Nucleus accumbens (tissue), 56 donors: ENCODE measurements around the gene VAX1.
"Not testable (repeated sequence)": the region's sequence is repeated elsewhere in the genome, so short reads cannot be mapped to it uniquely, and the experiment has no call there.

ENCODE experiments used
- DNase-seq, 56 donors: peaks; one replicate each; lab custom pipeline; 2025; lab: John Stamatoyannopoulos, UW

VAX1 gene

DNA sequence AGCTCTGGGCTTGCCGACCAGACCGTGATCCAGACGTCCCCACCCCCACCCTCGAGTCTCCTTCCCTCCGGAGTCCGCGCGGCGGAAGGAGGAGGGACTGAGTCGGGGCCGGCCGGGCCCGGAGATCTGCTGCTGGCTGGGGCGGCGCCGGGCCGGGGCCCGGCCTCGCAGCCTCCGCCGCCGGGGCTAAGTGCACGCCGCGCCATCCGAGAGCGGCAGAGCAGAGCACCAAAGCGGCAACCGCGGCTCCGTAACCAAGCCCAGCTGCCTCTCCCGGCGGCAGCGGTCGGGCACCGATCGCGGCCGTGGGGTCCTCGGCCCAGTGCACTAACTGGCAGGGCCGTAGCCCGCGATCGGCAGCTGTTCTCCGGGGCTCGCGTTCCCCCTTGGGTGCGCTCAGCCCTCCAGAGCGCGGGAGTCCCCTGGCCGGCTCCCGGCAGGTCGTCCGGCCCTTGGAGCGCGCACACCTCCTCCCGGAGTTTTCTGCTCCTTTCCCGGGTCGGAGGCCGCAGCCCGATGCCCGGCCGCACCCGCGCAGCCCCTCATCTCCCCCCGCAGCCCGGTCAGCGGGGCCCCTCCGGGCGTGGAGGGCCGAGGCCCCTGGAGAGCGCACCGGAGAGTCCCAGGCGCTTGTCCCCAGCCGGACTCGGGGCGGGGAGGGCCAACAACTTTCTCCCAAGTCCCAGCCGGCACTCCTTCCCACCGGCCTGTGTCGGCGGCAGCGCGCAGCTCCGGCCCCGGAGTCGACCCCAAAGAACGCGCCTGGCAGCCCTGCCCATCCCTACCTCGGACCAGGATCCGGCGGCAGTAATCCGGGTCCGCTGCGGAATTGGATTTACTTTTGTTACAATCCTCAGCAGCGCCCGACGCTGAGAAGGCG, 799 bp downstream of the VAX1 start:
- DNase-seq: peak in 29 of 56 donors; percentile 25 to 81 (median 47)

DNA sequence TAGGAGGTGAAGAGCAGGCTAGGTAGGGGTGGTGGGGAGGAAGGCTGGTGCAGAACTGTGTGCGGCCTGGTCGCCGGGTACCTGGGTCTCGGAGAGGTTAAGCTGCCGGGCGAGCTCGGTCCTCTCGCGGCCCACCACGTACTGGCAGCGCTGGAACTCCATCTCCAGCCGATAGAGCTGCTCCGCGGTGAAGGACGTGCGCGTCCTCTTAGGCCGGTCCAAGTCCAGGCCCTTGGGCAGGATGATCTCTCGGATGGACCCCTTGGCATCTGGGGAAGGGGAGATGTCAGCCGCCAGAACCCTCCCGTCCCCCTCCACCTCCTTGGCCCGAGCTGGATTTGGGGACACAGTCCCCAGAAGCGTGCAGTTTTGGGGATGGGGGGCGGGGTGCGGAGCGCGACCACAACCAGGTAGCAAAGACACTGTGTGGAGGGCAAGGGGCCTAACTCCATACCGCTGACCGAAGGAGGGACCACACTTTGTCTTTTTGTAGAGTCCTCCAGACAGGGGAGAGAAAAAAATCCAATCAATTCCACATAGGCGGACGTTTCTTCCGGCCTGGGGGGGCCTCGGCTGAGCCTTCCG, 1.6 kb downstream of the VAX1 start:
- peak in 1 of 56 donors; percentile 48 for DNase-seq

DNA sequence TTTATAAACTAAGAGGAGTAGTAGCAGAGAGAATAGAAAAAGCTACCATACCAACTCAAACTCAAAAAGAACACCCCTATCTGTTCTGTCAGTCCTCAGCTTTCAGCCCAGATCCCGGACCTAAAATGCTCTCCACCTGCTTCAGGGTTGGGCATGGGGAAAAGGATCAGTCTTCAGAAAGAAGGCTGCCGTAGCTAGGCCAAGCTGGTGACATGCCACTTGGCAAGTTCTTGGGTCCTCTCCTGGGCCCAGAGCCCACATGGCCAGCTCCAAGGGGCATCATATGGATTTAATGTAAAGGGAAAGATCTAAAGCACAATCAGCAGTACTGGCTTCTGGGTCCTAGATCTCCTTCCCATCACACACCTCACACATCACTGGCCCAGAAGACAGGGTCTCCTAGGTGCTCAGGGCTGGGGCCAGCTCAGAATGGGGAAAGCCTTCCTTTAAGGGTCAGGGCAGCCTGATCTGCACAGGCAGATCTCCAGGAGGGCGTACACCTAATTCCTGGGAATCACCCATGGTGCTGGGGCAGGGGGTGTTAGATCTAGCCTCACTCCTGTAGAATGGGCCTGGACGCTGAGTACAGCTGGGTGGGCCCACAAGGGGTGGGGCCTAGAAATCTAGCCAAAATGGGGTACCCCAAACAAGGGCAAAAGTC, 2.5 kb downstream of the VAX1 start:
- DNase-seq: peak in 1 of 56 donors; percentile 12

DNA sequence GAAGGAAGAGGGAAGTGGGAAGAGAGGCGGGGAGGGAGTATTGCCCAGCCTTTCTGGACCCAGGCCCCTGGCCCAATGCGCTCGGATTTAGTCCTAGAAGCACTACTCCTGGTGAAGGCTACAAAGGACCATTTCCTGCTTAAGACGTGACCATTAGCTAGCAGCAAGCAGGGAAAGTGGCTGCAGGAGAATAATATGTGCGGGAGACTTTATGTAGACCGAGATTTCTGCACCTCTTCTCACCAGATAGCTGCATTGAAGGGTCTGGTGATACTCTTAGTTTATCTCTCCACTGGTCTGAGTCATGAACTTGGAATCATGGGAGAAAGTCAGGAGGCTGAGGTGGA, 3.1 kb downstream of the VAX1 start:
- DNase-seq: no peak

DNA sequence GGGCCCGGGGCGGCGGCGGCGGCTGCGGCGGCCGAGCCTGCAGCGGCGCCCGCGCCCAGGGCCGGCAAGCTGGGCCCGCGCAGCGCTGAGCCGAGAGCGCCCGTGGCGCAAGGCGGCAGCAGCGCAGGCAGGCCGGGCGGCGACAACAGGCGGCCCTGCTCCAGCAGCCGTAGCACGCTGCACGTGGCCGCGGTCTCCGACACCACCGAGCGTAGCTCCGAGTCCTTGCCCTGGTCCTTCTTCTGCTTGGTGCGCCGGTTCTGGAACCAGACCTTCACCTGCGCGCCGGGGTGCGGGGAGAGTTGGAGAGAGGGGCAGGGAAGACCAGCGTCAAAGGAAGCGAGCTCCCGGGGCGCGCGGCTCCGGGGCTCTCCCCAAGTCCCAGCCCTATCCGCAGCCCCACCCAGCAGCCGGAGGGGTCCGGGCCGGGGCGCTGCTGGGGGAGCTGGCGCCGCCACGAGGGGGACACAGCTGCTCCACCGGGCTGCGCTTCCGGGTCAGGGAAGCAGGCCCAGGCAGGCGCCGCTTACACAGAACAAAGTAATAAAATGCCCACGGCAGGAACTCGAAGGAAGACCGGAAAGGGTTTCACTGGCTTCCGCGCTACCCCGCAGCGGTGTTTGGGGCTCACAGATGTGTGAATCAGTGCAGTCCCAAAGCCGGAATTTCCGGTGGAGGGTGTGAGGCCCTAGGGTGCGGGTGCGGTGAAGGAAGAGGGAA, 3.6 kb downstream of the VAX1 start:
- peak in 18 of 56 donors; percentile 25 to 62 (median 41) for DNase-seq

DNA sequence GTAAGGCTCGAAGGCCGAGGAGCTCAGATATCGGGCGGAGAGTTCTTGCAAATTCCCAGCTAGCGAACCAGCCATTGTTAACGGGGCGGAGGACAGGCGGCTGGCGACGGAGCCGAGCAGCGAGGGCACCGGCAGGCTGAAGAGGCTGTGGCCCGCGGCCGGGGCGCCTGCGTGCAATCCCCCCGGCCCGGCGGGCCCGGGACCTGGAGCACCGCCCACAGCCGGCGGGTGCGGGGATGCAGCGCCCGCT, 4.1 kb downstream of the VAX1 start:
- DNase-seq: peak in 1 of 56 donors; percentile 36

DNA sequence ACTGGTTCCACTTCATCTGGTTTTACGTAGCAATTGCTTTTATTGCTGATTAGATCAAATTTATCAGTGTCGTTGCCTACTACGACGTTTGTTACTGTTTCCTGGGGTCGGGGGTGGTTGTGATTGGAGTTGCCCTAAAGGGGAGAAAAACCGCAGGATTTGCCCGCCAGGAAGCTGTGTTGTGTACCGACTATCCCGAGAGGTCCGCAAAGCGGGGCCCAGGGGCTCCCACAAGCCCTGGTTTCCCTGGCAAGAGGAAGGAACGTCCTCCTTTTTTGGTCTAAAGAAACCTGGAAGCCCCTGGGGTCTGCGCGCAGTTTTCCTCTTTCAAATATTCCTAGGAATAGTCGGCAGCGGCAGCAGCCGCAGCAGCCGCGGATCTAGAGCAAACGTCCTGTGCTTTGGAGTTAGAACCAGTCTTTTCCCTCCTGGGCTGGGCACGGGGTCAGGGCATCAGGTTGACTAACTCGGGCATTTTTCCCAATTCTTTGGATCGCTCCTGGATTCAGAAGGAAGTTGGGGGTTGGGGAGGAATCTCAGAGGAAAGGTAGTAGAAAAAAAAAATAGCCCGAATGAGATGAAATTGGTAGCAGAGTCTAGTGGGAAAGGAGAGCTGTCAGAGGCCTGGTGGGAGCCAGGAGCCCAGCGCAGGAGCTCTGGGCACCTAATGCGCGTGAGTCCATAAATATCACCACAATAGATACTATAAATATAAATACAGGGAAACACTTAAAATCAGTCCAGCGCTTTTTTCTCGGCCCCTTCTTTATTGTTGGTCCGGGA, 4.6 kb downstream of the VAX1 start:
- peak in 3 of 56 donors; percentile 12 to 33 (median 30) for DNase-seq

DNA sequence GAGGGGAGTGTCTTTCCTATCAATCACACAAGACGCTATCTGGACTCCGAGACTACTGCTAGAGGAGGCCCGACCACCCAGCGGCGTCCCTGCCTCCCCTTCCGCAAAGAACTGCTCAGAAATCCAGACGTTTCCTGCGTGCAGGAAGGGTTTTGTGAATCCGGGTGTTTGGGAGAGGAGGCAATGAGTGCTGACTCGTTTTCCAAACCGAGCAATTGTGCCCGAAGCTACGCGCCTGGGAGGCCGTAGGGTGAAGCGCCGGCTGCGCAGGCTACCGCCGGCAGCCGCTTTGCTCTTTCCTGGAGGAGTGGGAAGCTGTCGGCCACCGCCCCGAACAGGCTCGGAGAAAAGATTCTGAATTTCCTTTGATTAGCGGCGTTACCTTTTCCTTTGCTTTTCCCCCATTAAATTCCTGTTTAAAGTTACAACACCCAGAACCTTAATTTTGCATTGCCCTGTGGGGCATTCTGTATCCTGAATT, 5.3 kb downstream of the VAX1 start:
- DNase-seq: peak in 1 of 56 donors; percentile 15

DNA sequence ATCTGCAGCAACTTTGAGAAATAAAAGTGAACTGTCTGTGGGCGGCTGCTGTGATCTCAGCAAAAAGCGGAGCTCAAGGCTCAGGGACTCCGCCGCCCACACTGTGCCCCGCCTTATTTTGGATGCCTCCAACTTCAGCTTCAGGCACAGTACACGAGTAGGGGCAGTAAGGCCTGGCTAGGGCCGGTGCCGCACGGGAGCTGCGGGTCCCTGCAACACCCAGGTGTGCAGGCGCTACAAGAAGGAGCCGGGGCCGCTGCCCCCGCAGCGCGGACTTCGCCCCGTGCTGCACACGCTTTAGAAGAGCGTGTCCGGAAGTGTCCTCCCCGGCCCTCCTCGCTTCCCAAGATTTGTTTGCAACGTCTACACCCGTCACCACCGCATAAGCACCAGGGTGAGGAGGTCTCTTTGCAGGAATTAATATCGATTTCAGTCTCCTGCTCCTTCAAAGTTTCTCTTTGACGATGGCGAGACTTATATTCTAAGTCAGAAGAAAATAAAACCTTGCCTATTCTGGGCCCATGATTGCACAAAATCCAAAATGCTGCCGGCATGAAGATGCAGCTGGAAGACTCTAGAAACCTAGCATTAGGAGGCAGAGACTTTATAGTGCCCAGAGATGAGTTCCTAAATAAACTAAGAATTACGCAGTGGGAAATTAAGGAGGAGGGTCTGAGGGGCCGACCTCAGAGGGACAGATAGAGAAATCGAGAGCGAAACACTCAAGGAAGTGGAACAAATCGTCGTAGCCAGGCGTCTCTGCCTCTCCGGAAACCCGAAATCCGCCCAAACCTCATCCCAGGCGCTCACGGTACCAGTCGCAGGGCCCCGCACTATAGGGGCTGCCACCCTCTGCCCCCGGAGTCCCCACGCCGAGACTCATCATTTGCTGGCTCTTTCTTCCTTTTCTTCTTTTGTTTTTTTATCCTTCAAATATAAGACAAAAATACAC, 6.4 kb downstream of the VAX1 start:
- DNase-seq: peak in 10 of 56 donors; percentile 16 to 69 (median 38)

DNA sequence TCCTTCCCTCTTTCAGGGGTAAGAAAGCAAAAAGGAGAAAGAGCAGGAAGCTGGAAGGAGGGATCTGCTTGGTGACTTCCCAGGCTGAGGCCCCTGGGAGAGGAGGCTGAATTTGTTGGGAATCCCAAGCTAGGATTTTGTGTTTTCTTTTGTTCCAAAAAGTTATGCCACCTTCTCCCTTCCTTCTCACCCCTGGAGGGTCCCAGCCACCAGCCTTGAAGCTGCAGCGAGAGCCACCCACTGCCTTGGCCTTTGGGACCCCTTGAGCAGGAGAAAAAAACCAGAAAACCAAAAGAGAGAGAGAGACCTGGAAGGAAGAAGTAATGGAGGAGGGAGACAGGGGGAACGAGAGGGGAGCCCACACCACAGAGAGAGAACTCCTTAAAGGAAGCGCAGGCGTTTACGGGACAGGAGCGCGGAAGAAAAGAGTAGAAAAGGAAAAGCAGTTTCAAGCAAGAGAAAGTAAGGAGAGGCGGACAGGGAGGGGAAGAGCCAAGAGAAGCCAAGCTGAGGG, 7.2 kb downstream of the VAX1 start:
- no peak for DNase-seq

DNA sequence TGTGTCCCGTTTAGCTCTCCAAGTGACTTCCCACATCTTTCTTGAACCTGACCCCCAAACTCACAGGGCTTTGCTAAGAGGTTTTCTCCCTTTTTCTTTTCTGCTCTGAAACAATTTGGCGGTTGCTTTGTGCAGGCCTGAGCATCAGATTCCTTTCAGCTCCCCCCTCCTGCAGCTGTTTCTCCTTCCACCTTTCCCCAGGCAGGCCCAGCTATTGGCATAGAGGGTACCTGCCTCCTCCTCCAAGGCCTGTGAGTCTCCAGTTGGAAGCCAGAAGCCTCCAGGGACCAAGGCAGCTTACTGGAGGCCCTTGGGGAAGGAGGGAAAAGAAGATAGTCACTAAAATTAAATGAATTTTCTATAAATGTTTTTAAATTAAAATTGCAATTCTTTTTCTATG, 7.7 kb downstream of the VAX1 start:
- DNase-seq: no peak

DNA sequence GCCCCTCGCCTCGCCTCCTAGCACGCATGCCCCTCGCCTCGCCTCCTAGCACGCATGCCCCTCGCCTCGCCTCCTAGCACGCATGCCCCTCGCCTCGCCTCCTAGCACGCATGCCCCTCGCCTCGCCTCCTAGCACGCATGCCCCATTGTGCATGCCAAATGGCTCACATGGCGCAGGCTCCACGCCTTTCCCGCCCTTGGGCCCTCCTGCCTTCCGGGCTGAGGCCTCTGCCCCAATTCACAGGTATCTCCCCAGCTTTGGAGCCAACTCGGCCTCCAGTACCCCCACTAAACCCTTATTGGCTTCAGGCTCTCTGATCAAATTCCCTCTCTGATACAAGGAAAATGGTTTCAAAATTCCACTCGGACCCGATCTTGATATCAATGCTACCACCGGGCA, 11.4 kb downstream of the VAX1 start:
- not testable (repeated sequence) for DNase-seq

DNA sequence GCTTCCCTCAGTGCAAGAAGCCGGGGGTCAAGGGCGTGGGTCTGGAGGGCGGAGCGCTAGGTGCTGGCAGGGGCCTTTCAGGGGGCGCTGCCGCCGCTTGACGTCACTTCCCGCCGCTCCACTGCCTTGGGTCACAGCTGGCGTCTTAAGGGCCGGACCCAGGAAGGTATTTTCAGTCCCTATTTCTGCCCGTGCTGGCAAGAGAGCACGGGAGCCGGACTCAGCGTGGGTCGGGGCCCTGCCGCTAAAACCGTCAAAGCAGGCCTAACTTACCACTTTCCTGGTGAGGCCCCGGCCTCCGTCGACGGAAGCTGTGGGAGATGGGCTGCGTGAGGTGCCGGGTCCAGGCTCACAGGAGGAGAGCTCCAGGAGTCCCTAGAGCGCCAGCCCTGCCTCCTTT, 12.0 kb downstream of the VAX1 start:
- no peak for DNase-seq

DNA sequence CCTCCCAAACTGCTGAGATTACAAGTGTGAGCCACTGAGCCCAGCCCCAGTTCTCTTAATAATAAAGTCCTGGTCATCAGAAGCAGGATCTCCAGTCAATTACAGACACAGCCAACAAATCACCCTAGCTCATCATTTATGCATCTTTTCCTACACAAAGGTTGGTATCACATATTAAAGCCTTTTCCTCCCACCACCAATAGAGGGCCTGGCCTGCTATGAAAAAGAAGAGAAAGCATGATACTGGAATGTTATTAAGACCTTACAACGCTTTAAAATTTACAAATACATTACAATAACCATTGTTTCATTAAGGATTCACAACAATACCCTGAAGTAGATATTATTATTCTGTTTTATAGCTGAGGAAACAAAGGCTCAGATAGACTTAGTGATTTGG, 25.9 kb downstream of the VAX1 start:
- peak in 1 of 56 donors; percentile 16 for DNase-seq

DNA sequence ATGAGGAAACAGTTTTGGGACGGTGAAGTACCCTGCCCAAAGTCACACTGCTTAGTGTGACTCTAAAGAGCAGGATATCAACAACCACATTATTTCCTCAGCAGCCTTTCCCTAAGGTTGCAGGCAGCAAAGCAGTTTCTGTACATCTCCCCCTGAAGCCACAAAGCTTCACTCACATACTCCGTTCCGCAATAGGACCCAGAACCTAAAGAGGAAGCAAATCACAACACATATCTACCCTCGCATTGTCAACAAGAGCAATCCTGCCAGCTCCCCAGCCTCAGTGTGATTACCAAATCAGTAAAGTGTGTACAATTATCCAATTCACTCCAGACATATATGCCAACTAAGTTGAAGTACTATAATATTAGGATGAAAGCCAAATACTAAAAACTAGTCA, 30.8 kb downstream of the VAX1 start:
- DNase-seq: no peak

DNA sequence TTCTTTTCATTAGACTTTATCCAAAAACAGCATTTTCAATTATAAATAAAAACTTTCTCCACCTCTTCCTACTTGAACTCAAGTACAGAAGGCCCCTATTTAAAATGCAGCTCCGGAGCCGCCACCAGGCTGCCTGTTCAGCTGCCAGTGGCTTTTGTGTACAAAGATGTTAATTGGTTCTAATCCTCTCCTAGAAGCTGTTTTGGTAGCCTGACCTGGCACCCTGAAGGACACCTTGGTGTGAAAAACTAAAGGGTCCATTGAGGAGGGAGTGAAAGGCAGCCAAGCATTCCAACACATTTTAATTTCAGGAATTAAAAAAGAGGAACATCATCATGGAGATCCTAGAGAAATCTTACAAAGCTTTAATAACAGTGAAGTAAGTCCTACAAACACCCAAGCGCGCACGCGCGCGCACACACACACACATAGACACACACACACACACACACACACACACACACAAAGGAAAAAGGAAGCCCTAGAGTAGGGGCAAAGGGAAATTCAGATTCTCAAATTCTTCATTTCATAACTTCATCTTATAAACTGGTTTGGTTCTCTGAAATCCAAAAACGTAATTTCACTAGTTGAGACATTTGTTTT, 41.4 kb downstream of the VAX1 start:
- peak in 35 of 56 donors; percentile 5 to 72 (median 23) for DNase-seq

DNA sequence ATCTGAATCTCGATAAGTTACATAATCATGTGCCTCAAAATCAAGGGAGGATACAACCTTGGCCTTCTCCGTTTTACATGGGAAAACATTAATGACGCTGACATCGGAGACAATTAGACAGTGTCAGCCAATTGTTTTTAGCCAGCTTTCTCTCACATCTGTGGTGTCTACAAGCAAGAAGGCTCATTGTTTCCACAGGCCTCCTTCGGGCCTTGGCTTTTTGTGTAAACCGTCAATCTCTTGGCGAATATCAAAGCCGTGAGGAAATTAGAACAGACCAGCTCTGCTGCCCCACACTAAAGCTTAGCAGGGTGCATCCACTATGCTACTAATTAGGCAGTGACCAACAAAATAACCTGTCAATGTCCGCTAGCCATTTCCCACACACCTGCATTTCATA, 43.2 kb downstream of the VAX1 start:
- DNase-seq: peak in 46 of 56 donors; percentile 3 to 71 (median 36)

DNA sequence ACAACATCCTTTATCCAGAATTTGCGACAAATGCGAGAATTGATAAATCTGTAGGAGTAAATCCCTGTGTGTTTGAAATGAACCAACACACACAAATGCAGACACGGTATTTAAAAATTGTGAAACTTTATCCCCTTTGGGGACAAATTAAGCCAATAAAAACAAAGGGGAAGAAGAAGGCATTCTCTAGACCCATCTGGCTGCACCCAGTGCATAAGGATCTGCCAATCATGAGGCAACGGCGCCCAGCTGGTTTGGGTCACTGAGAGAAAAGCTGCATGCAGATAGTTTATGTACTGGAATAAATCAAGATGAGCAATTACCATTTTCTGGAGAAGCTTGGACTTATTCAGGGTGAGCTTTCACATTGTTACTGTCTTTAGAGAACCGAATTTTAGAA, 45.7 kb downstream of the VAX1 start:
- peak in 24 of 56 donors; percentile 1 to 55 (median 13) for DNase-seq
